H1 (cell line): Measurements from ENCODE around the gene TLK2.
"Not testable (repeated sequence)": the region's sequence is repeated elsewhere in the genome, so short reads cannot be mapped to it uniquely, and the experiment has no call there.

Experiments used
- CREB1 ChIP-seq: IDR thresholded peaks from 2 replicates; pipeline ENCODE4 v1.6.1; 2012; ENCODE audit warnings: inconsistent platforms
- EZH2 ChIP-seq: fragments of 200-600 bp; sonication (generic); IDR thresholded peaks from 2 replicates; pipeline ENCODE4 v1.7.1; 2012; ENCODE audit warnings: low read depth, mild to moderate bottlenecking, moderate library complexity, low read length, inconsistent platforms; ENCODE audit not compliant: severe bottlenecking
- GTF2F1 ChIP-seq: IDR thresholded peaks from 2 replicates; pipeline ENCODE4 v1.6.1; 2012; ENCODE audit warnings: low read depth, low read length, improper control_type of control experiment, borderline replicate concordance
- POLR2AphosphoS5 ChIP-seq: IDR thresholded peaks from 2 replicates; pipeline ENCODE4 v1.6.1; 2011; ENCODE audit warnings: low read depth, low read length
- SAP30 ChIP-seq: fragments of 300-600 bp; sonication (generic); IDR thresholded peaks from 2 replicates; pipeline ENCODE4 v1.7.1; 2012; ENCODE audit warnings: low read length, moderate library complexity, mild to moderate bottlenecking, inconsistent platforms; ENCODE audit not compliant: insufficient read depth, insufficient replicate concordance
- SIN3A ChIP-seq, 2 experiments: IDR thresholded peaks in 1 of 2; conservative IDR thresholded peaks in 1 of 2; 2 replicates each; pipeline ENCODE4 v1.6.1; 2011 to 2012; ENCODE audit warnings: low read length in 2 of 2, improper control_type of control experiment in 1 of 2, low read depth in 1 of 2, mild to moderate bottlenecking in 1 of 2
- TF ChIP-seq, protein P1 (sequence below), 3 experiments: IDR thresholded peaks; 1 replicate in 2 of 3; 2 replicates in 1 of 3; pipeline versions ENCODE4 v1.5.1 to v1.6.1; 2011; ENCODE audit warnings: low read length in 3 of 3, mild to moderate bottlenecking in 3 of 3, inconsistent platforms in 2 of 3, low read depth in 1 of 3, moderate library complexity in 1 of 3; ENCODE audit not compliant: insufficient read depth in 1 of 3; ENCODE audit errors: control extremely low read depth in 1 of 3
- TF ChIP-seq, protein P2 (sequence below): IDR thresholded peaks from 2 replicates; pipeline ENCODE4 v1.6.1; 2011; ENCODE audit warnings: low read depth, mild to moderate bottlenecking, low read length; ENCODE audit not compliant: insufficient read depth

- TF ChIP-seq, protein P1, sequence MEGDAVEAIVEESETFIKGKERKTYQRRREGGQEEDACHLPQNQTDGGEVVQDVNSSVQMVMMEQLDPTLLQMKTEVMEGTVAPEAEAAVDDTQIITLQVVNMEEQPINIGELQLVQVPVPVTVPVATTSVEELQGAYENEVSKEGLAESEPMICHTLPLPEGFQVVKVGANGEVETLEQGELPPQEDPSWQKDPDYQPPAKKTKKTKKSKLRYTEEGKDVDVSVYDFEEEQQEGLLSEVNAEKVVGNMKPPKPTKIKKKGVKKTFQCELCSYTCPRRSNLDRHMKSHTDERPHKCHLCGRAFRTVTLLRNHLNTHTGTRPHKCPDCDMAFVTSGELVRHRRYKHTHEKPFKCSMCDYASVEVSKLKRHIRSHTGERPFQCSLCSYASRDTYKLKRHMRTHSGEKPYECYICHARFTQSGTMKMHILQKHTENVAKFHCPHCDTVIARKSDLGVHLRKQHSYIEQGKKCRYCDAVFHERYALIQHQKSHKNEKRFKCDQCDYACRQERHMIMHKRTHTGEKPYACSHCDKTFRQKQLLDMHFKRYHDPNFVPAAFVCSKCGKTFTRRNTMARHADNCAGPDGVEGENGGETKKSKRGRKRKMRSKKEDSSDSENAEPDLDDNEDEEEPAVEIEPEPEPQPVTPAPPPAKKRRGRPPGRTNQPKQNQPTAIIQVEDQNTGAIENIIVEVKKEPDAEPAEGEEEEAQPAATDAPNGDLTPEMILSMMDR (IDR thresholded peaks at IDR 0.05; ENCODE audit: control extremely low read depth in 1 of 3, insufficient read depth in 1 of 3, low read depth in 1 of 3, low read length in 3 of 3): not testable (repeated sequence)
- TF ChIP-seq CREB1; EZH2; GTF2F1; SAP30; POLR2AphosphoS5; SIN3A (conservative IDR thresholded peaks at IDR 0.05 in 1 of 2, IDR thresholded peaks at IDR 0.05 in 1 of 2; ENCODE audit: low read depth in 1 of 2, low read length in 2 of 2): not testable (repeated sequence)
- TF ChIP-seq, protein P2, sequence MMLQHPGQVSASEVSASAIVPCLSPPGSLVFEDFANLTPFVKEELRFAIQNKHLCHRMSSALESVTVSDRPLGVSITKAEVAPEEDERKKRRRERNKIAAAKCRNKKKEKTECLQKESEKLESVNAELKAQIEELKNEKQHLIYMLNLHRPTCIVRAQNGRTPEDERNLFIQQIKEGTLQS: not testable (repeated sequence)
Observed at GRCh38 chr17:62516376-62516775, 37.8 kb downstream of the TLK2 start.
